Hepatocyte (in vitro differentiated cells): ENCODE data around the gene SSBP3. TPM values are rescaled to one million over a fixed set of nuclear protein-coding genes. Genes with fewer than 3 reads are reported as not detected.

ENCODE experiments used
- DNase-seq: peaks from one replicate; pipeline ENCODE4 v3.0.0-alpha.2; 2016; ENCODE audit warnings: low spot score
- H2AFZ ChIP-seq: fragments of 200-600 bp; sonication (generic); 2 replicates; pipeline ENCODE4 v1.6.0; 2016; ENCODE audit warnings: antibody characterized with exemption, mild to moderate bottlenecking
- H3K27ac ChIP-seq: fragments of 200-600 bp; sonication (generic); 2 replicates; pipeline ENCODE4 v1.5.1; 2016; ENCODE audit warnings: mild to moderate bottlenecking
- H3K27me3 ChIP-seq: fragments of 200-600 bp; sonication (generic); 2 replicates; pipeline ENCODE4 v1.6.1; 2016
- H3K36me3 ChIP-seq: fragments of 200-600 bp; sonication (generic); replicated peaks from 2 replicates; pipeline ENCODE4 v1.5.1; 2016; ENCODE audit warnings: low read depth; ENCODE audit not compliant: insufficient read depth
- H3K4me1 ChIP-seq: fragments of 200-600 bp; sonication (generic); 2 replicates; pipeline ENCODE4 v1.5.1; 2016; ENCODE audit warnings: mild to moderate bottlenecking, moderate library complexity; ENCODE audit not compliant: insufficient read depth
- H3K4me2 ChIP-seq: fragments of 200-600 bp; sonication (generic); 2 replicates; pipeline ENCODE4 v1.6.0; 2016
- H3K4me3 ChIP-seq: fragments of 200-600 bp; sonication (generic); 2 replicates; pipeline ENCODE4 v1.5.1; 2016; ENCODE audit warnings: mild to moderate bottlenecking
- H3K79me2 ChIP-seq: fragments of 200-600 bp; sonication (generic); 2 replicates; pipeline ENCODE4 v1.6.0; 2017; ENCODE audit warnings: mild to moderate bottlenecking
- H3K9me2 ChIP-seq: fragments of 200-600 bp; sonication (generic); replicated peaks from 2 replicates; pipeline ENCODE4 v1.6.0; 2017; ENCODE audit warnings: mild to moderate bottlenecking; ENCODE audit not compliant: insufficient read depth
- H3K9me3 ChIP-seq: fragments of 200-600 bp; sonication (generic); 2 replicates; pipeline ENCODE4 v1.5.1; 2016; ENCODE audit warnings: low read depth, mild to moderate bottlenecking
- H4K20me1 ChIP-seq: fragments of 200-600 bp; sonication (generic); 2 replicates; pipeline ENCODE4 v1.6.0; 2016; ENCODE audit warnings: mild to moderate bottlenecking; ENCODE audit not compliant: insufficient read depth, poor library complexity, severe bottlenecking
- CTCF ChIP-seq: fragments of 200-600 bp; sonication (generic); IDR thresholded peaks from 2 replicates; pipeline ENCODE4 v1.5.1; 2016; ENCODE audit warnings: antibody characterized with exemption, mild to moderate bottlenecking; ENCODE audit not compliant: poor library complexity
- EZH2 ChIP-seq: fragments of 200-600 bp; sonication (generic); IDR thresholded peaks from 2 replicates; pipeline ENCODE4 v1.6.1; 2016; ENCODE audit warnings: antibody characterized with exemption, mild to moderate bottlenecking, borderline replicate concordance
- EZH2phosphoT487 ChIP-seq: fragments of 200-600 bp; sonication (generic); IDR thresholded peaks from one replicate; pipeline ENCODE4 v1.6.1; 2018; ENCODE audit warnings: antibody characterized with exemption, mild to moderate bottlenecking, low read depth, moderate library complexity; ENCODE audit not compliant: unreplicated experiment, severe bottlenecking
- WGBS: methylation state at CpG from one replicate; pipeline ENCODE4 v1.1.6; 2016; ENCODE audit warnings: low lambda C conversion rate; ENCODE audit errors: missing lambda C conversion rate; 5-methylcytosine and 5-hydroxymethylcytosine counted together
- polyA plus RNA-seq: library from polyadenylated mRNA; unstranded; fragments of >200 nt; fragmentation: Nextera tagmentation; extraction: Ambion mirVana; gene quantifications from 2 replicates; pipeline ENCODE4 v1.2.1, GENCODE V29; 2016
- total RNA-seq: library from RNA; depleted of rRNA; stranded (reverse); fragments of >200 nt; gene quantifications from 2 replicates; pipeline ENCODE4 v1.2.3, GENCODE V29; 2014

The SSBP3 gene
- total and polyA plus RNA-seq, 2 experiments from 2014 or later, result 25.8 to 47.2 TPM

GRCh38 chr1:54396261-54396933, 9.8 kb downstream of the SSBP3 start:
- peaks cover 82% of the 10 kb centered on the region for H4K20me1 ChIP-seq
- H3K79me2 ChIP-seq, result peaks cover 99% of the 10 kb centered on the region
- H3K36me3 ChIP-seq, result no peaks in the 10 kb centered on the region
- WGBS, result 63% methylated on average over 8 of the region's 8 CpGs
- H2AFZ ChIP-seq, result no peak overlapping the region
- no peak overlapping the region for H3K4me3 ChIP-seq
- no peak for DNase-seq
- H3K27me3 ChIP-seq, result no peaks in the 10 kb centered on the region
- no peaks in the 10 kb centered on the region for H3K9me2 ChIP-seq
- peak overlapping the region; percentile 40 for H3K27ac ChIP-seq
- peaks cover 25% of the 10 kb centered on the region for H3K4me1 ChIP-seq
- TF ChIP-seq EZH2phosphoT487 (no peak), EZH2 (no peak), CTCF (no peak)
- H3K9me3 ChIP-seq, result no peaks in the 10 kb centered on the region
- H3K4me2 ChIP-seq, result peak overlapping the region; percentile 37

- Histone ChIP-seq H3K36me3 (no peaks in the 10 kb centered on the region), H3K4me3 (no peak overlapping the region), H3K79me2 (peaks cover 99% of the 10 kb centered on the region), H3K9me3 (no peaks in the 10 kb centered on the region), H3K27me3 (no peaks in the 10 kb centered on the region), H3K4me2 (no peak overlapping the region), H3K9me2 (no peaks in the 10 kb centered on the region), H3K4me1 (peaks cover 19% of the 10 kb centered on the region), H4K20me1 (peaks cover 81% of the 10 kb centered on the region), H2AFZ (no peak overlapping the region), H3K27ac (no peak overlapping the region)
- no peak for TF ChIP-seq EZH2phosphoT487
- no peak for TF ChIP-seq EZH2
- TF ChIP-seq CTCF, result no peak
- no peak for DNase-seq
- 97% methylated on average over 11 of the region's 11 CpGs for WGBS
Measured at GRCh38 chr1:54395281-54395934, 10.8 kb downstream of the SSBP3 start.

GRCh38 chr1:54394104-54394503, 12.1 kb downstream of the SSBP3 start:
- Histone ChIP-seq H4K20me1 (peaks cover 86% of the 10 kb centered on the region), H3K4me3 (no peak overlapping the region), H3K36me3 (no peaks in the 10 kb centered on the region)

More at GRCh38 chr1:54394104-54394503, 12.1 kb downstream of the SSBP3 start:
- H3K4me2 ChIP-seq, result no peak overlapping the region
- no peak overlapping the region for H3K27ac ChIP-seq
- H3K9me2 ChIP-seq, result no peaks in the 10 kb centered on the region
- TF ChIP-seq CTCF (no peak), EZH2phosphoT487 (no peak), EZH2 (no peak)
- peaks cover 19% of the 10 kb centered on the region for H3K4me1 ChIP-seq
- H3K9me3 ChIP-seq, result no peaks in the 10 kb centered on the region
- no peak overlapping the region for H2AFZ ChIP-seq
- WGBS, result 96% methylated on average over 4 of the region's 4 CpGs
- DNase-seq, result no peak
- no peaks in the 10 kb centered on the region for H3K27me3 ChIP-seq
- peaks cover 99% of the 10 kb centered on the region for H3K79me2 ChIP-seq
